SJCRH30 (cell line): Measurements from ENCODE around the gene KCNJ6. TPM values are rescaled to one million over a fixed set of nuclear protein-coding genes. Genes with fewer than 3 reads are reported as not detected.

Experiments used
- DNase-seq, 2 experiments: peaks; one replicate each; pipeline ENCODE4 v3.0.0-alpha.2; 2015 to 2020
- H3K27ac ChIP-seq: fragments of 250-450 bp; sonication (Bioruptor Pico); 2 replicates; pipeline ENCODE4 v1.5.1; 2020; ENCODE audit warnings: mild to moderate bottlenecking, moderate library complexity
- H3K27me3 ChIP-seq: fragments of 250-450 bp; sonication (Bioruptor Pico); 2 replicates; pipeline ENCODE4 v1.5.1; 2020; ENCODE audit warnings: mild to moderate bottlenecking, moderate library complexity
- H3K36me3 ChIP-seq: fragments of 250-450 bp; sonication (Bioruptor Pico); 2 replicates; pipeline ENCODE4 v1.5.1; 2020; ENCODE audit warnings: mild to moderate bottlenecking, moderate library complexity
- H3K4me1 ChIP-seq: fragments of 250-450 bp; sonication (Bioruptor Pico); 2 replicates; pipeline ENCODE4 v1.5.1; 2020; ENCODE audit warnings: mild to moderate bottlenecking, moderate library complexity
- H3K4me3 ChIP-seq: fragments of 250-450 bp; sonication (Bioruptor Pico); 2 replicates; pipeline ENCODE4 v1.5.1; 2020; ENCODE audit warnings: mild to moderate bottlenecking, moderate library complexity
- H3K9me3 ChIP-seq: fragments of 250-450 bp; sonication (Bioruptor Pico); replicated peaks from 2 replicates; pipeline ENCODE4 v1.5.1; 2020; ENCODE audit warnings: mild to moderate bottlenecking, moderate library complexity
- total RNA-seq: library from RNA; depleted of rRNA; stranded (reverse); fragments of >200 nt; shearing (Covaris generic); gene quantifications from 2 replicates; pipeline ENCODE4 v1.2.3, GENCODE V29; 2014

The KCNJ6 gene
- total RNA-seq, 1 experiment from 2014 or later, result not detected

- DNase-seq, result no peak
- Histone ChIP-seq H3K9me3 (no peaks in the 10 kb centered on the region), H3K27ac (no peak overlapping the region)
Observed at GRCh38 chr21:37626320-37626719, 289.9 kb downstream of the KCNJ6 start.

GRCh38 chr21:37623689-37624088, 292.6 kb downstream of the KCNJ6 start:
- H3K9me3 ChIP-seq, result no peaks in the 10 kb centered on the region; the same call in 1 of the 2 replicates
- no peak overlapping the region for H3K27ac ChIP-seq
- H3K4me3 ChIP-seq, result no peak overlapping the region
- H3K36me3 ChIP-seq, result no peaks in the 10 kb centered on the region
- 0 out of 2 replicates have a peak, but pooled peaks cover 3% of the 10 kb centered on the region for H3K27me3 ChIP-seq
- no peaks in the 10 kb centered on the region for H3K4me1 ChIP-seq
- no peak for DNase-seq

More at GRCh38 chr21:37626320-37626719, 289.9 kb downstream of the KCNJ6 start:
- H3K4me1 ChIP-seq, result no peaks in the 10 kb centered on the region
- H3K27me3 ChIP-seq, result 0 out of 2 replicates have a peak, but pooled peaks cover 5% of the 10 kb centered on the region
- H3K4me3 ChIP-seq, result no peak overlapping the region
- no peaks in the 10 kb centered on the region for H3K36me3 ChIP-seq

- H3K27me3 ChIP-seq, result 0 out of 2 replicates have a peak, but pooled peaks cover 3% of the 10 kb centered on the region
- DNase-seq, result no peak
- H3K36me3 ChIP-seq, result no peaks in the 10 kb centered on the region
- H3K4me1 ChIP-seq, result no peaks in the 10 kb centered on the region
- no peak overlapping the region for H3K4me3 ChIP-seq
- H3K9me3 ChIP-seq, result no peaks in the 10 kb centered on the region; the same call in 1 of the 2 replicates
- H3K27ac ChIP-seq, result no peak overlapping the region
Observed at GRCh38 chr21:37623183-37623582, 293.1 kb downstream of the KCNJ6 start.

GRCh38 chr21:37622755-37623154, 293.5 kb downstream of the KCNJ6 start:
- H3K4me1 ChIP-seq, result no peaks in the 10 kb centered on the region
- 0 out of 2 replicates have a peak, but pooled peaks cover 3% of the 10 kb centered on the region for H3K27me3 ChIP-seq
- no peak for DNase-seq
- no peak overlapping the region for H3K27ac ChIP-seq
- no peak overlapping the region for H3K4me3 ChIP-seq
- no peaks in the 10 kb centered on the region; the same call in 1 of the 2 replicates for H3K9me3 ChIP-seq
- H3K36me3 ChIP-seq, result no peaks in the 10 kb centered on the region

- H3K9me3 ChIP-seq, result no peaks in the 10 kb centered on the region; the same call in 1 of the 2 replicates
- H3K27ac ChIP-seq, result no peak overlapping the region
- no peak for DNase-seq
- H3K4me1 ChIP-seq, result no peaks in the 10 kb centered on the region
- no peaks in the 10 kb centered on the region for H3K36me3 ChIP-seq
- 0 out of 2 replicates have a peak, but pooled peaks cover 3% of the 10 kb centered on the region for H3K27me3 ChIP-seq
- H3K4me3 ChIP-seq, result no peak overlapping the region
Observed at GRCh38 chr21:37620401-37620800, 295.9 kb downstream of the KCNJ6 start.

GRCh38 chr21:37619464-37619974, 296.7 kb downstream of the KCNJ6 start:
- Histone ChIP-seq H3K27ac (no peak overlapping the region), H3K36me3 (no peaks in the 10 kb centered on the region), H3K9me3 (no peaks in the 10 kb centered on the region; the same call in 1 of the 2 replicates), H3K4me1 (no peaks in the 10 kb centered on the region), H3K27me3 (0 out of 2 replicates have a peak, but pooled peaks cover 3% of the 10 kb centered on the region), H3K4me3 (no peak overlapping the region)
- DNase-seq, result no peak

GRCh38 chr21:37618081-37618480, 298.2 kb downstream of the KCNJ6 start:
- no peaks in the 10 kb centered on the region for H3K4me1 ChIP-seq
- H3K36me3 ChIP-seq, result no peaks in the 10 kb centered on the region
- H3K4me3 ChIP-seq, result no peak overlapping the region
- 0 out of 2 replicates have a peak, but pooled peaks cover 3% of the 10 kb centered on the region for H3K27me3 ChIP-seq
- no peak overlapping the region for H3K27ac ChIP-seq
- no peak for DNase-seq
- no peaks in the 10 kb centered on the region; the same call in 1 of the 2 replicates for H3K9me3 ChIP-seq

- Histone ChIP-seq H3K36me3 (no peaks in the 10 kb centered on the region), H3K27me3 (0 out of 2 replicates have a peak, but pooled peaks cover 3% of the 10 kb centered on the region), H3K9me3 (no peaks in the 10 kb centered on the region; the same call in 1 of the 2 replicates), H3K4me1 (no peaks in the 10 kb centered on the region), H3K27ac (no peak overlapping the region), H3K4me3 (no peak overlapping the region)
- no peak for DNase-seq
Observed at GRCh38 chr21:37615962-37616361, 300.3 kb downstream of the KCNJ6 start.

GRCh38 chr21:37614351-37614875, 301.8 kb downstream of the KCNJ6 start:
- Histone ChIP-seq H3K27ac (no peak overlapping the region), H3K36me3 (no peaks in the 10 kb centered on the region), H3K4me1 (no peaks in the 10 kb centered on the region), H3K9me3 (no peaks in the 10 kb centered on the region; the same call in 1 of the 2 replicates), H3K27me3 (0 out of 2 replicates have a peak, but pooled peaks cover 3% of the 10 kb centered on the region), H3K4me3 (no peak overlapping the region)
- no peak for DNase-seq

- no peak overlapping the region for H3K27ac ChIP-seq
- H3K36me3 ChIP-seq, result no peaks in the 10 kb centered on the region
- no peak overlapping the region for H3K4me3 ChIP-seq
- H3K27me3 ChIP-seq, result no peaks in the 10 kb centered on the region
- DNase-seq, result no peak
- no peaks in the 10 kb centered on the region for H3K4me1 ChIP-seq
- no peaks in the 10 kb centered on the region for H3K9me3 ChIP-seq
Observed at GRCh38 chr21:37607081-37607480, 309.2 kb downstream of the KCNJ6 start.

GRCh38 chr21:37606549-37606948, 309.7 kb downstream of the KCNJ6 start:
- no peak overlapping the region for H3K27ac ChIP-seq
- H3K4me3 ChIP-seq, result no peak overlapping the region
- H3K9me3 ChIP-seq, result no peaks in the 10 kb centered on the region
- H3K27me3 ChIP-seq, result no peaks in the 10 kb centered on the region
- H3K36me3 ChIP-seq, result no peaks in the 10 kb centered on the region
- DNase-seq, result peak; percentile 44 to 57
- H3K4me1 ChIP-seq, result no peaks in the 10 kb centered on the region

GRCh38 chr21:37605006-37605405, 311.3 kb downstream of the KCNJ6 start:
- Histone ChIP-seq H3K36me3 (no peaks in the 10 kb centered on the region), H3K4me1 (no peaks in the 10 kb centered on the region), H3K4me3 (no peak overlapping the region), H3K9me3 (no peaks in the 10 kb centered on the region), H3K27me3 (no peaks in the 10 kb centered on the region), H3K27ac (no peak overlapping the region)
- DNase-seq, result no peak

- H3K4me1 ChIP-seq, result no peaks in the 10 kb centered on the region
Observed at GRCh38 chr21:37603129-37603528, 313.1 kb downstream of the KCNJ6 start.

GRCh38 chr21:37601915-37602314, 314.3 kb downstream of the KCNJ6 start:
- Histone ChIP-seq H3K9me3 (no peaks in the 10 kb centered on the region), H3K27me3 (no peaks in the 10 kb centered on the region), H3K27ac (no peak overlapping the region), H3K36me3 (no peaks in the 10 kb centered on the region), H3K4me3 (no peak overlapping the region), H3K4me1 (no peaks in the 10 kb centered on the region)
- no peak for DNase-seq

More at GRCh38 chr21:37603129-37603528, 313.1 kb downstream of the KCNJ6 start:
- H3K4me3 ChIP-seq, result no peak overlapping the region
- H3K36me3 ChIP-seq, result no peaks in the 10 kb centered on the region
- H3K9me3 ChIP-seq, result no peaks in the 10 kb centered on the region
- no peak overlapping the region for H3K27ac ChIP-seq
- no peaks in the 10 kb centered on the region for H3K27me3 ChIP-seq
- no peak for DNase-seq

GRCh38 chr21:37601027-37601426, 315.2 kb downstream of the KCNJ6 start:
- Histone ChIP-seq H3K4me1 (no peaks in the 10 kb centered on the region), H3K9me3 (no peaks in the 10 kb centered on the region), H3K27me3 (no peaks in the 10 kb centered on the region), H3K4me3 (no peak overlapping the region), H3K36me3 (no peaks in the 10 kb centered on the region), H3K27ac (no peak overlapping the region)
- DNase-seq, result no peak
